ENCODE measurements around the gene HDC. TPM values are rescaled to one million over a fixed set of nuclear protein-coding genes. Genes with fewer than 3 reads are reported as not detected.

Gene HDC
- total and polyA plus RNA-seq, 2 of the 13 experiments (the other 11 are each of a cell fraction or from before 2014, with no cell fraction given): not detected

GRCh38 chr15:50210462-50211157 is 54.9 kb downstream of the HDC start (continued):
- no peak for TF ChIP-seq SPEN (CRISPR knock-in tag; IDR thresholded peaks at IDR 0.05; ENCODE audit: low read depth)
- TF ChIP-seq FOXA1 (IDR thresholded peaks at IDR 0.05): no peak
- TF ChIP-seq FOXA1 (CRISPR knock-in tag; IDR thresholded peaks at IDR 0.05): peak; percentile 64
- peak; percentile 61 for TF ChIP-seq ARID5B (CRISPR knock-in tag; IDR thresholded peaks at IDR 0.05)
- no peak for TF ChIP-seq HNF1A (IDR thresholded peaks at IDR 0.05; ENCODE audit: low read depth)
- TF ChIP-seq HNF1A (CRISPR knock-in tag; IDR thresholded peaks at IDR 0.05; ENCODE audit: borderline replicate concordance): no peak
- no peak for TF ChIP-seq CENPBD1 (CRISPR knock-in tag; IDR thresholded peaks at IDR 0.05; ENCODE audit: borderline replicate concordance, low read depth)
- TF ChIP-seq NFE2L2 (IDR thresholded peaks at IDR 0.05; ENCODE audit: low read length): peak; percentile 87
- TF ChIP-seq SP140L (CRISPR knock-in tag; IDR thresholded peaks at IDR 0.05; ENCODE audit: borderline replicate concordance): no peak
- no peak for TF ChIP-seq ZNF414 (CRISPR knock-in tag; IDR thresholded peaks at IDR 0.05)
- no peak for TF ChIP-seq ZNF710 (CRISPR knock-in tag; IDR thresholded peaks at IDR 0.05; ENCODE audit: borderline replicate concordance)
- TF ChIP-seq EP300 (IDR thresholded peaks at IDR 0.05; ENCODE audit: low read depth in 2 of 2, low read length in 2 of 2): no peak; a peak in 1 of 4 replicates
- no peak for TF ChIP-seq EP300 (CRISPR knock-in tag; IDR thresholded peaks at IDR 0.05; ENCODE audit: borderline replicate concordance)
- TF ChIP-seq ZNF160 (CRISPR knock-in tag; IDR thresholded peaks at IDR 0.05): no peak
- no peak for TF ChIP-seq ZBTB44 (CRISPR knock-in tag; IDR thresholded peaks at IDR 0.05)
- TF ChIP-seq ZNF121 (CRISPR knock-in tag; IDR thresholded peaks at IDR 0.05): no peak
